Neural crest cell (in vitro differentiated cells): ENCODE results near the gene PTPN14. TPM values are rescaled to one million over a fixed set of nuclear protein-coding genes. Genes with fewer than 3 reads are reported as not detected.

ENCODE experiments used
- DNase-seq: peaks from one replicate; pipeline ENCODE4 v3.0.0; 2021; ENCODE audit warnings: low read depth, mixed read lengths, low spot score
- H3K27ac Mint-ChIP-seq: one replicate; pipeline ENCODE4 v1.8.0; 2021; ENCODE audit warnings: mild to moderate bottlenecking, mixed read lengths; ENCODE audit not compliant: unreplicated experiment
- H3K27me3 Mint-ChIP-seq: 2 replicates; pipeline ENCODE4 v1.8.0; 2021; ENCODE audit warnings: low read depth, mild to moderate bottlenecking, mixed read lengths
- H3K36me3 Mint-ChIP-seq: 2 replicates; pipeline ENCODE4 v1.8.0; 2021; ENCODE audit warnings: low read depth, mild to moderate bottlenecking, mixed read lengths
- H3K4me1 Mint-ChIP-seq: 2 replicates; pipeline ENCODE4 v1.8.0; 2021; ENCODE audit warnings: mixed read lengths
- H3K4me3 Mint-ChIP-seq: one replicate; pipeline ENCODE4 v1.8.0; 2021; ENCODE audit warnings: mild to moderate bottlenecking, mixed read lengths
- H3K9me3 Mint-ChIP-seq: 2 replicates; pipeline ENCODE4 v1.8.0; 2021; ENCODE audit warnings: mixed read lengths
- CTCF ChIP-seq: fragments of 200-600 bp; sonication (generic); conservative IDR thresholded peaks from 2 replicates; pipeline ENCODE4 v1.5.0; 2021; ENCODE audit warnings: antibody characterized with exemption, mild to moderate bottlenecking
- total RNA-seq: library from RNA; stranded (reverse); gene quantifications from 2 replicates; pipeline ENCODE4 v1.2.1, GENCODE V29; 2021

The PTPN14 gene
- total RNA-seq, 1 donor from 2014 or later = 21.4 TPM

GRCh38 chr1:214404154-214404553, 147.2 kb downstream of the PTPN14 start:
- H3K4me1 Mint-ChIP-seq = peaks cover 13% of the 10 kb centered on the region
- no peaks in the 10 kb centered on the region for H3K9me3 Mint-ChIP-seq
- H3K27me3 Mint-ChIP-seq = no peaks in the 10 kb centered on the region
- H3K27ac Mint-ChIP-seq = no peak overlapping the region
- peaks cover 13% of the 10 kb centered on the region for H3K36me3 Mint-ChIP-seq
- TF ChIP-seq CTCF = no peak
- no peak overlapping the region for H3K4me3 Mint-ChIP-seq
- DNase-seq = no peak

GRCh38 chr1:214403431-214403830, 148.0 kb downstream of the PTPN14 start:
- Mint-ChIP-seq H3K27me3 (no peaks in the 10 kb centered on the region), H3K4me1 (peaks cover 13% of the 10 kb centered on the region), H3K9me3 (no peaks in the 10 kb centered on the region), H3K27ac (no peak overlapping the region), H3K4me3 (no peak overlapping the region), H3K36me3 (peaks cover 16% of the 10 kb centered on the region)
- no peak for DNase-seq
- TF ChIP-seq CTCF = no peak

GRCh38 chr1:214402613-214403083, 148.8 kb downstream of the PTPN14 start:
- Mint-ChIP-seq H3K27ac (no peak overlapping the region), H3K36me3 (peaks cover 22% of the 10 kb centered on the region), H3K27me3 (no peaks in the 10 kb centered on the region), H3K4me3 (no peak overlapping the region), H3K4me1 (peaks cover 13% of the 10 kb centered on the region), H3K9me3 (no peaks in the 10 kb centered on the region)
- no peak for DNase-seq
- TF ChIP-seq CTCF = no peak

GRCh38 chr1:214401666-214402065, 149.7 kb downstream of the PTPN14 start:
- peaks cover 22% of the 10 kb centered on the region for H3K36me3 Mint-ChIP-seq
- H3K9me3 Mint-ChIP-seq = no peaks in the 10 kb centered on the region
- no peak for TF ChIP-seq CTCF
- no peak overlapping the region for H3K27ac Mint-ChIP-seq
- peaks cover 13% of the 10 kb centered on the region for H3K4me1 Mint-ChIP-seq
- no peaks in the 10 kb centered on the region for H3K27me3 Mint-ChIP-seq
- no peak overlapping the region for H3K4me3 Mint-ChIP-seq
- DNase-seq = no peak

GRCh38 chr1:214400131-214400530, 151.3 kb downstream of the PTPN14 start:
- no peak for DNase-seq
- H3K9me3 Mint-ChIP-seq = no peaks in the 10 kb centered on the region
- H3K4me1 Mint-ChIP-seq = peaks cover 11% of the 10 kb centered on the region
- H3K4me3 Mint-ChIP-seq = no peak overlapping the region
- H3K27ac Mint-ChIP-seq = no peak overlapping the region
- no peaks in the 10 kb centered on the region for H3K27me3 Mint-ChIP-seq
- TF ChIP-seq CTCF = no peak
- H3K36me3 Mint-ChIP-seq = peaks cover 22% of the 10 kb centered on the region

- DNase-seq = no peak
- Mint-ChIP-seq H3K4me1 (no peaks in the 10 kb centered on the region), H3K36me3 (peaks cover 22% of the 10 kb centered on the region), H3K27ac (no peak overlapping the region), H3K4me3 (no peak overlapping the region), H3K27me3 (no peaks in the 10 kb centered on the region), H3K9me3 (no peaks in the 10 kb centered on the region)
- TF ChIP-seq CTCF = no peak
Measured at GRCh38 chr1:214398490-214398889, 152.9 kb downstream of the PTPN14 start.
